HepG2 (cell line): ENCODE measurements around the gene CLDN16. TPM values are rescaled to one million over a fixed set of nuclear protein-coding genes. Genes with fewer than 3 reads are reported as not detected.

ENCODE experiments used
- ASH2L ChIP-seq: fragments of 300-600, 200-600 bp; sonication (generic); IDR thresholded peaks from 2 replicates; pipeline ENCODE4 v1.7.0; 2017; ENCODE audit warnings: low read depth, mild to moderate bottlenecking, moderate library complexity, mixed read lengths, low read length; ENCODE audit not compliant: insufficient read length
- CEBPB ChIP-seq: IDR thresholded peaks from 2 replicates; pipeline ENCODE4 v1.6.1; 2011; ENCODE audit warnings: low read depth, low read length, improper control_type of control experiment, borderline replicate concordance
- DNMT3B ChIP-seq: conservative IDR thresholded peaks from 2 replicates; pipeline ENCODE4 v1.6.1; 2016; ENCODE audit warnings: missing biosample characterization, control low read depth
- EZH2 ChIP-seq: conservative IDR thresholded peaks from 2 replicates; pipeline ENCODE4 v1.6.1; 2012; ENCODE audit warnings: mild to moderate bottlenecking, low read depth, low read length, moderate library complexity
- HMG20A ChIP-seq: IDR thresholded peaks from 2 replicates; pipeline ENCODE4 v1.6.1; 2016; ENCODE audit warnings: borderline replicate concordance
- HNF1A ChIP-seq, 2 experiments: sonication (generic) in 1 of 2; formaldehyde crosslinking in 1 of 2; IDR thresholded peaks; 2 replicates each; pipeline versions ENCODE4 v1.4.0 to v1.6.1; 2016 to 2020; ENCODE audit warnings: borderline replicate concordance in 1 of 2, low read depth in 1 of 2, mild to moderate bottlenecking in 1 of 2, missing genetic modification reagents in 1 of 2
- KDM3A ChIP-seq: IDR thresholded peaks from 2 replicates; pipeline ENCODE4 v1.6.1; 2018; ENCODE audit warnings: low read depth, missing compliant biosample characterization
- KLF6 ChIP-seq: IDR thresholded peaks from 2 replicates; pipeline ENCODE4 v1.8.0; 2016; ENCODE audit warnings: missing biosample characterization, missing genetic modification reagents
- MLXIP ChIP-seq: sonication (generic); formaldehyde crosslinking; IDR thresholded peaks from 2 replicates; pipeline ENCODE4 v1.9.0; 2021; ENCODE audit warnings: missing genetic modification reagents, borderline replicate concordance
- MTA3 ChIP-seq: sonication (generic); formaldehyde crosslinking; IDR thresholded peaks from 2 replicates; pipeline ENCODE4 v1.4.0; 2020; ENCODE audit warnings: missing genetic modification reagents
- NFYC ChIP-seq: IDR thresholded peaks from 2 replicates; pipeline ENCODE4 v1.6.1; 2016; ENCODE audit warnings: missing genetic modification reagents, missing compliant biosample characterization
- ONECUT2 ChIP-seq: sonication (generic); formaldehyde crosslinking; IDR thresholded peaks from 2 replicates; pipeline ENCODE4 v1.4.0; 2020; ENCODE audit warnings: missing genetic modification reagents
- SATB2 ChIP-seq: sonication (generic); formaldehyde crosslinking; IDR thresholded peaks from 2 replicates; pipeline ENCODE4 v1.5.0; 2020; ENCODE audit warnings: missing genetic modification reagents
- TCF7L2 ChIP-seq: IDR thresholded peaks from 2 replicates; pipeline ENCODE4 v1.6.1; 2011; ENCODE audit warnings: mild to moderate bottlenecking, low read depth, low read length, moderate library complexity
- ZNF282 ChIP-seq: fragments of 450-650 bp; IDR thresholded peaks from 2 replicates; pipeline ENCODE4 v1.6.1; 2018; ENCODE audit not compliant: partially characterized antibody
- ZNF564 ChIP-seq: sonication (generic); formaldehyde crosslinking; IDR thresholded peaks from 2 replicates; pipeline ENCODE4 v1.8.1; 2023; ENCODE audit warnings: mild to moderate bottlenecking, missing genetic modification reagents
- ZNF629 ChIP-seq: sonication (generic); formaldehyde crosslinking; conservative IDR thresholded peaks from 2 replicates; pipeline ENCODE4 v1.5.0; 2020; ENCODE audit warnings: missing genetic modification reagents
- polyA plus RNA-seq, 8 experiments: library from polyadenylated mRNA; depleted of rRNA in 3 of 8; stranded (reverse) in 7 of 8; unstranded in 1 of 8; fragments of >200 nt; fragmentation: Illumina TruSeq in 4 of 8; extraction: Trizol in 4 of 8; gene quantifications; 2 replicates each; pipeline versions ENCODE4 v1.2.1 to v1.2.3, GENCODE V29; 2011 to 2016; ENCODE audit warnings: low read depth in 4 of 8, missing spikeins in 1 of 8, mixed read lengths in 1 of 8; ENCODE audit not compliant: insufficient read depth in 1 of 8
- total RNA-seq, 5 experiments: library from RNA; depleted of rRNA; stranded (reverse); fragments of >200 nt; fragmentation: Illumina TruSeq; extraction: Trizol; gene quantifications; 2 replicates each; pipeline ENCODE4 v1.2.3, GENCODE V29; 2016; ENCODE audit warnings: low read depth in 1 of 5
- TF ChIP-seq, protein P1 (sequence below): sonication (generic); formaldehyde crosslinking; IDR thresholded peaks from 2 replicates; pipeline ENCODE4 v1.5.0; 2020; ENCODE audit warnings: missing genetic modification reagents
- TF ChIP-seq, protein P2 (sequence below): sonication (generic); formaldehyde crosslinking; IDR thresholded peaks from 2 replicates; pipeline ENCODE4 v1.4.0; 2020; ENCODE audit warnings: missing genetic modification reagents

Gene CLDN16
- total and polyA plus RNA-seq, 2 of the 13 experiments (the other 11 are each of a cell fraction or from before 2014, with no cell fraction given), result 0.13 to 0.24 TPM

DNA sequence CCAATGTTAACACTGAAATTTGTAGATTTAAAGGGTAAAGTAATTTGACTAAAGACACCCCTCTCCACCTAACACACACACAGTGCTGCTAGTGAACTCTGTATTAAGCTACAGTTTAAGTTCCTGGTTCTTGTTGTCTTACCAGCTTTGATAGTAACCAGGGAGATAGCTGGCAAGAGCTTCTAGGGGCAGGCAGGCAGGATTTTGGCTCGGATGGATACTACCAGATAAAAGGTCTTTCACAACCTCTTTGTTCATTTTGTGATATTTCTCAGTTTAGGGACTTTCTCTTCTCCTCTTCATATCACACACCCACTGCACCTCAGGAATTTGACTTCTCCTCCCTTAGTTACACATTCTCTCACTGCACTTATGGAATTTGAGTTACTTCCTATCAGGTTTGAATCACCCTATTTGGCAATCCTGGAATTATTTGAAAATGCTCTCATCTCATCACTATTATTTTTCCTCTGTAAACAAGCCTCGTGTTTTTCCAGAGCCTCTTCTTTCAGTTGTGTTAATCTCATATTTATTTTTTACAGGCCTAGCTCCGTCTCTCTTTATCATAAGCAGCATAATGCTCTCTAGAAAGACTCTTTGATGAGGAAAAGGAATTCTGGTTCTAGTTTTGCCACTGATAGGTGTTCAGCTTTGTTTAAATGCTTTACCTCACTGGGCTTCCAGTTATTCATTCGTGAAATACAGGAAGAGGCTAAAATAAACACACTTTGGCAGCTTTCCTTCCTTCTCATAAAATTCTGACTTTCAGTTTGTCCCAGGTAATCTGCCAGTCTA is 42.7 kb upstream of the CLDN16 start (continued):
- TF ChIP-seq ZNF629 (0 out of 2 replicates have a peak, but pooled peaks have one; percentile 11), ASH2L (peak; percentile 78), HNF1A (IDR thresholded peaks at IDR 0.05; ENCODE audit: low read depth) (peak; percentile 71), HNF1A (CRISPR knock-in tag; IDR thresholded peaks at IDR 0.05; ENCODE audit: borderline replicate concordance) (peak; percentile 68; the same call in 1 of the 2 replicates), TCF7L2 (peak; percentile 43; the same call in 1 of the 2 replicates), HMG20A (peak; percentile 70; the same call in 1 of the 2 replicates), NFYC (CRISPR knock-in tag) (no peak), CEBPB (peak; percentile 77), ZNF564 (CRISPR knock-in tag) (peak; percentile 48; the same call in 1 of the 2 replicates), EZH2 (no peak), ONECUT2 (CRISPR knock-in tag) (0 out of 2 replicates have a peak, but pooled peaks have one; percentile 14), SATB2 (CRISPR knock-in tag) (no peak), ZNF282 (no peak), KLF6 (no peak), KDM3A (peak; percentile 21; the same call in 1 of the 2 replicates), MTA3 (CRISPR knock-in tag) (no peak), DNMT3B (0 out of 2 replicates have a peak, but pooled peaks have one; percentile 44), MLXIP (CRISPR knock-in tag) (0 out of 2 replicates have a peak, but pooled peaks have one; percentile 39)
- TF ChIP-seq, protein P1, sequence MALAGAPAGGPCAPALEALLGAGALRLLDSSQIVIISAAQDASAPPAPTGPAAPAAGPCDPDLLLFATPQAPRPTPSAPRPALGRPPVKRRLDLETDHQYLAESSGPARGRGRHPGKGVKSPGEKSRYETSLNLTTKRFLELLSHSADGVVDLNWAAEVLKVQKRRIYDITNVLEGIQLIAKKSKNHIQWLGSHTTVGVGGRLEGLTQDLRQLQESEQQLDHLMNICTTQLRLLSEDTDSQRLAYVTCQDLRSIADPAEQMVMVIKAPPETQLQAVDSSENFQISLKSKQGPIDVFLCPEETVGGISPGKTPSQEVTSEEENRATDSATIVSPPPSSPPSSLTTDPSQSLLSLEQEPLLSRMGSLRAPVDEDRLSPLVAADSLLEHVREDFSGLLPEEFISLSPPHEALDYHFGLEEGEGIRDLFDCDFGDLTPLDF (CRISPR knock-in tag), result 0 out of 2 replicates have a peak, but pooled peaks have one; percentile 41
- TF ChIP-seq, protein P2, sequence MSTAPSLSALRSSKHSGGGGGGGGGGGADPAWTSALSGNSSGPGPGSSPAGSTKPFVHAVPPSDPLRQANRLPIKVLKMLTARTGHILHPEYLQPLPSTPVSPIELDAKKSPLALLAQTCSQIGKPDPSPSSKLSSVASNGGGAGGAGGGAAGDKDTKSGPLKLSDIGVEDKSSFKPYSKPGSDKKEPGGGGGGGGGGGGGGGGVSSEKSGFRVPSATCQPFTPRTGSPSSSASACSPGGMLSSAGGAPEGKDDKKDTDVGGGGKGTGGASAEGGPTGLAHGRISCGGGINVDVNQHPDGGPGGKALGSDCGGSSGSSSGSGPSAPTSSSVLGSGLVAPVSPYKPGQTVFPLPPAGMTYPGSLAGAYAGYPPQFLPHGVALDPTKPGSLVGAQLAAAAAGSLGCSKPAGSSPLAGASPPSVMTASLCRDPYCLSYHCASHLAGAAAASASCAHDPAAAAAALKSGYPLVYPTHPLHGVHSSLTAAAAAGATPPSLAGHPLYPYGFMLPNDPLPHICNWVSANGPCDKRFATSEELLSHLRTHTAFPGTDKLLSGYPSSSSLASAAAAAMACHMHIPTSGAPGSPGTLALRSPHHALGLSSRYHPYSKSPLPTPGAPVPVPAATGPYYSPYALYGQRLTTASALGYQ, result peak; percentile 90; the same call in 1 of the 2 replicates
